ENCODE results near the gene ADARB1. TPM values are rescaled to one million over a fixed set of nuclear protein-coding genes. Genes with fewer than 3 reads are reported as not detected.

The ADARB1 gene
- total RNA-seq, 4 donors from 2014 or later = 107 to 231 (median 201) TPM

DNA sequence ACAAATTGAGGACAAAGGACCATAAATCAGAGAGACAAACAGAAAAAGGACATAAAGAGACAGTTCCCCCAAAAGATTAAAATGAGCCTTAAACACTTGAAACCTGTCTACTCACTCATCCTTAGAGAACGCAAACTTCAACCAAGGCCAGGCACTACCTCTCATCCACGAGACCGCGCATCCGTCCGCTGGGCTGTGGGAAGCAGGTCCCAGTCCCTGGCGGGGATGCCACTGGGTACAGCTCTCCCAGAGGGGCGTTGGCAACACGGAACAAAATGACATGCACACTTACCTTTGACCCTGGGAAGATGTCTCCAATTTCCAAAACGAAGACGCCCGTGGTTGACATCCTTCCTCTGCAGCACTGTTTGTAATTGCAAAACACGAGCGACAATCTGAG lies 16.5 kb upstream of the ADARB1 start:
- TF ChIP-seq POLR2A (IDR thresholded peaks at IDR 0.05; ENCODE audit: low read depth) (no peak), EP300 (IDR thresholded peaks at IDR 0.05) (no peak), POLR2AphosphoS5 (IDR thresholded peaks at IDR 0.05) (no peak)
- TF ChIP-seq, protein P1, sequence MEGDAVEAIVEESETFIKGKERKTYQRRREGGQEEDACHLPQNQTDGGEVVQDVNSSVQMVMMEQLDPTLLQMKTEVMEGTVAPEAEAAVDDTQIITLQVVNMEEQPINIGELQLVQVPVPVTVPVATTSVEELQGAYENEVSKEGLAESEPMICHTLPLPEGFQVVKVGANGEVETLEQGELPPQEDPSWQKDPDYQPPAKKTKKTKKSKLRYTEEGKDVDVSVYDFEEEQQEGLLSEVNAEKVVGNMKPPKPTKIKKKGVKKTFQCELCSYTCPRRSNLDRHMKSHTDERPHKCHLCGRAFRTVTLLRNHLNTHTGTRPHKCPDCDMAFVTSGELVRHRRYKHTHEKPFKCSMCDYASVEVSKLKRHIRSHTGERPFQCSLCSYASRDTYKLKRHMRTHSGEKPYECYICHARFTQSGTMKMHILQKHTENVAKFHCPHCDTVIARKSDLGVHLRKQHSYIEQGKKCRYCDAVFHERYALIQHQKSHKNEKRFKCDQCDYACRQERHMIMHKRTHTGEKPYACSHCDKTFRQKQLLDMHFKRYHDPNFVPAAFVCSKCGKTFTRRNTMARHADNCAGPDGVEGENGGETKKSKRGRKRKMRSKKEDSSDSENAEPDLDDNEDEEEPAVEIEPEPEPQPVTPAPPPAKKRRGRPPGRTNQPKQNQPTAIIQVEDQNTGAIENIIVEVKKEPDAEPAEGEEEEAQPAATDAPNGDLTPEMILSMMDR (IDR thresholded peaks at IDR 0.05) = no peak
- no peaks in the 10 kb centered on the region for H3K27me3 ChIP-seq
- no peaks in the 10 kb centered on the region for H3K9me3 ChIP-seq
- DNase-seq (ENCODE audit: extremely low spot score) = no peak
- H3K36me3 ChIP-seq = no peaks in the 10 kb centered on the region
- no peak overlapping the region for H3K4me3 ChIP-seq
- intact Hi-C loops (cut with DNase I) = no loop called here
- H3K4me1 ChIP-seq = peaks cover 0 to 11% (median 6%) of the 10 kb centered on the region in 4 donors
- 99% methylated on average over 8 of the region's 14 CpGs for WGBS
- no peak overlapping the region for H3K27ac ChIP-seq (replicated peaks in 1 of 4)

DNA sequence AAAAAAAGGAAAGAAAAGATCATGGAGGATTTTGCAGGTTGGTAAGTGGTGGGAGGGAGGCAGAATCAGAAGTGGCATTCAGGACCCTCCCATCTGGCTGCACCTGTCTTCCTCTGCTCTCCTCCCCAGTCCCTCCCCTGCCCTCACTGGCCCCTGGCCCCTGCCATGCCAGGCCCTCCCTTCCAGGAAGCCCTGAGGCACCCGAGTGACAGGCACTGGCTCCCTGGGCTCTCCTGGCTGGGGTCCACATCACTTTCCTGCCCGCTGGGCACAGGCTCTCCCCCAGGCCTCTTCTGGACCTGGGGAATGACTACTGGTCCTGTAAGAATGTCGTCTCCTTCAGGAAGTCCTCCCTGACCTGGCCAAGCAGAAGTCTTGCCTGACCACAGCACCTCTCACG lies 15.3 kb upstream of the ADARB1 start:
- Histone ChIP-seq H3K4me3 (no peak overlapping the region), H3K9me3 (no peaks in the 10 kb centered on the region), H3K4me1 (peaks cover 0 to 8% (median 4%) of the 10 kb centered on the region in 4 donors), H3K27me3 (no peaks in the 10 kb centered on the region), H3K36me3 (no peaks in the 10 kb centered on the region), H3K27ac (replicated peaks in 1 of 4) (no peak overlapping the region)
- no peak for DNase-seq (ENCODE audit: extremely low spot score)
- intact Hi-C loops (cut with DNase I) = no loop called here
- TF ChIP-seq, protein P1 (IDR thresholded peaks at IDR 0.05) = no peak
- TF ChIP-seq EP300 (IDR thresholded peaks at IDR 0.05) (no peak), POLR2A (IDR thresholded peaks at IDR 0.05; ENCODE audit: low read depth) (no peak), POLR2AphosphoS5 (IDR thresholded peaks at IDR 0.05) (no peak)
- WGBS = 86% methylated on average over 3 of the region's 4 CpGs

DNA sequence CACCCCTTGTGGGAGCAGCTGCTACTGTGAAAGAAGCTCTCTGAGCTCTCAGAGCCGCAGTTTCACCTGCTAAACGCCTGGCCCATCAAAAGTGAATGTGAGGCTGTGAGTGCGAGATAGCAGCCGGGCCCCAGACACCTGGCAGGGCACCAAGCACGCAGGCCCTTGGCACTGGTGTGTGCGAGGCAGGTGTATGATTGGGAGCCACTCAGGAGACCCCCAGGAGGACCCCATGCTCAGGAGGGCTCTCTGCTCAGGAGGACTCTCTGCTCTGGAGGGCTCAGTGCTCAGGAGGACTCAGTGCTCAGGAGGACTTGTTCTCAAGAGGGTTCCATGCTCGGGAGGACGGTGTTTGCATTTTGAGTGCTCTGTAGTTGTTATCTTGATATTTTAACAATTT lies 14.3 kb upstream of the ADARB1 start:
- Histone ChIP-seq H3K27ac (replicated peaks in 1 of 4) (no peak overlapping the region), H3K4me1 (peaks cover 0 to 17% (median 9%) of the 10 kb centered on the region in 4 donors), H3K36me3 (no peaks in the 10 kb centered on the region), H3K9me3 (no peaks in the 10 kb centered on the region), H3K27me3 (no peaks in the 10 kb centered on the region), H3K4me3 (no peak overlapping the region)
- intact Hi-C loops (cut with DNase I) = no loop called here
- DNase-seq (ENCODE audit: extremely low spot score) = no peak
- 83% methylated on average over 7 of the region's 8 CpGs for WGBS
- no peak for TF ChIP-seq POLR2AphosphoS5 (IDR thresholded peaks at IDR 0.05)
- TF ChIP-seq POLR2A (IDR thresholded peaks at IDR 0.05; ENCODE audit: low read depth) = no peak
- TF ChIP-seq, protein P1 (IDR thresholded peaks at IDR 0.05) = no peak
- no peak for TF ChIP-seq EP300 (IDR thresholded peaks at IDR 0.05)

DNA sequence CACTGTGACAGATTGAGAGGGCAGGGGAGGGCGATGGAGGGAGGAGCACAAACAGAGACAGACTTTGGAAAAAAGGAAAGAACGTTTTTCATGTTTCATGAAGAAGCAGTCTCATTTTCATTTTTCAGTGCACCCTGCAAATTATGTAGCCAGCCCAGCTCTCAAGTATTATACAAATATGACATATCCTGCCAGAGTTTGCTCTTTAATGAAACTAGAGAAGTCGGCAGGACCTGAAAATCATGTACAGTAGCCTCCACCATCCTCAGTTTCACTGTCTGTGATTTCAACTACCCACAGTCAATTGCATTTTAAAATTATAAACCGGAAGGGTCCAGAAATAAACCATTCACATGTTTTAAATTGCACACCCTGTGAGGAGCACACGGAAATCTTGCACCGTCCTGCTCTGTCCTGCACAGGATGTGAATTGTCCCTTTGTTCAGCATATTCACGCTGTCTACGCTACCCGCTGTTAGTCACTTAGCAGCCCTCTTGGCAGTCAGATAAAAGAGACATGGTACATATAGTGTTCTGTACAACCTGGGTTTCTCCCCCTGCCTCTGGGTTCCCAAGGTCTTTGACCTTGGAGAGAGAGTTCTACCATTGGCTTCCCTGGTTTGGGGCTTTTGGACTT lies 13.6 kb upstream of the ADARB1 start:
- Histone ChIP-seq H3K27ac (replicated peaks in 1 of 4) (no peak overlapping the region), H3K27me3 (no peaks in the 10 kb centered on the region), H3K4me1 (peaks cover 0 to 19% (median 10%) of the 10 kb centered on the region in 4 donors), H3K9me3 (no peaks in the 10 kb centered on the region), H3K36me3 (no peaks in the 10 kb centered on the region), H3K4me3 (no peak overlapping the region)
- intact Hi-C loops (cut with DNase I) = no loop called here
- TF ChIP-seq POLR2AphosphoS5 (IDR thresholded peaks at IDR 0.05) = no peak
- TF ChIP-seq EP300 (IDR thresholded peaks at IDR 0.05) = no peak
- no peak for TF ChIP-seq POLR2A (IDR thresholded peaks at IDR 0.05; ENCODE audit: low read depth)
- TF ChIP-seq, protein P1 (IDR thresholded peaks at IDR 0.05) = no peak
- DNase-seq (ENCODE audit: extremely low spot score) = no peak
- WGBS = 77% methylated on average over 9 of the region's 9 CpGs

DNA sequence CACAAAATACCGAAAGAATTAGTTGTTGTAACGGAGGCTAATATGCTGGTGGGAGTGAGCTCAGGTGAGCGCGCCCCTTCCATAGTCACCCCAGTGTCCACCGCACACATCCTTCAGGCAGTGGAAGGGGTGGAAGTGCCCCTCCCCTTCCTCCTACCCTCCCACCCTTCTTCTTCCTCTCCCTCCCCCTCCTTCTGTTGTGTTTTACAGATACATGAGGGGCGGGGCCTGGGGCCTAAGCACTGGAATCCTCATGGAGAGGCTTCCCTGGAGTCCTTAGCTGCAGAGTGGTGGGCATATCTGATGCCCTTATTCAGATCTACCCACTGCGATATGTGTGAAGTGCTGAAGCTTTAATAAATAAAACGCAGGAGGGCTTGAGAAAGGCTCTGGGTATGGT lies 10.3 kb upstream of the ADARB1 start:
- intact Hi-C loops (cut with DNase I) = no loop called here
- Histone ChIP-seq H3K27me3 (no peaks in the 10 kb centered on the region), H3K27ac (replicated peaks in 1 of 4) (no peak overlapping the region), H3K4me3 (no peak overlapping the region), H3K4me1 (peaks cover 0 to 24% (median 8%) of the 10 kb centered on the region in 4 donors), H3K36me3 (no peaks in the 10 kb centered on the region), H3K9me3 (no peaks in the 10 kb centered on the region)
- TF ChIP-seq, protein P1 (IDR thresholded peaks at IDR 0.05) = no peak
- TF ChIP-seq POLR2A (IDR thresholded peaks at IDR 0.05; ENCODE audit: low read depth) (no peak), EP300 (IDR thresholded peaks at IDR 0.05) (no peak), POLR2AphosphoS5 (IDR thresholded peaks at IDR 0.05) (no peak)
- WGBS = 88% methylated on average over 8 of the region's 8 CpGs
- no peak for DNase-seq (ENCODE audit: extremely low spot score)
